ENCODE measurements around the gene KRTAP2-3.
"Not testable (repeated sequence)": the region's sequence is repeated elsewhere in the genome, so short reads cannot be mapped to it uniquely, and the experiment has no call there.

Gene KRTAP2-3

GRCh38 chr17:41052566-41052965, 7.3 kb downstream of the KRTAP2-3 start:
- TF ChIP-seq, protein P1, sequence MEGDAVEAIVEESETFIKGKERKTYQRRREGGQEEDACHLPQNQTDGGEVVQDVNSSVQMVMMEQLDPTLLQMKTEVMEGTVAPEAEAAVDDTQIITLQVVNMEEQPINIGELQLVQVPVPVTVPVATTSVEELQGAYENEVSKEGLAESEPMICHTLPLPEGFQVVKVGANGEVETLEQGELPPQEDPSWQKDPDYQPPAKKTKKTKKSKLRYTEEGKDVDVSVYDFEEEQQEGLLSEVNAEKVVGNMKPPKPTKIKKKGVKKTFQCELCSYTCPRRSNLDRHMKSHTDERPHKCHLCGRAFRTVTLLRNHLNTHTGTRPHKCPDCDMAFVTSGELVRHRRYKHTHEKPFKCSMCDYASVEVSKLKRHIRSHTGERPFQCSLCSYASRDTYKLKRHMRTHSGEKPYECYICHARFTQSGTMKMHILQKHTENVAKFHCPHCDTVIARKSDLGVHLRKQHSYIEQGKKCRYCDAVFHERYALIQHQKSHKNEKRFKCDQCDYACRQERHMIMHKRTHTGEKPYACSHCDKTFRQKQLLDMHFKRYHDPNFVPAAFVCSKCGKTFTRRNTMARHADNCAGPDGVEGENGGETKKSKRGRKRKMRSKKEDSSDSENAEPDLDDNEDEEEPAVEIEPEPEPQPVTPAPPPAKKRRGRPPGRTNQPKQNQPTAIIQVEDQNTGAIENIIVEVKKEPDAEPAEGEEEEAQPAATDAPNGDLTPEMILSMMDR (IDR thresholded peaks at IDR 0.05; ENCODE audit: low read depth, low read length, missing control alignments), result no peak
- H3K4me3 ChIP-seq (replicated peaks; ENCODE audit: low read depth, low read length), result no peak overlapping the region
- DNase-seq (ENCODE audit: extremely low read depth, low read depth), result no peak

GRCh38 chr17:41049110-41049509, 10.8 kb downstream of the KRTAP2-3 start:
- TF ChIP-seq, protein P1 (IDR thresholded peaks at IDR 0.05; ENCODE audit: low read depth, low read length, missing control alignments), result no peak
- no peak for DNase-seq (ENCODE audit: extremely low read depth, low read depth)
- H3K4me3 ChIP-seq (replicated peaks; ENCODE audit: low read depth, low read length), result no peak overlapping the region

DNA sequence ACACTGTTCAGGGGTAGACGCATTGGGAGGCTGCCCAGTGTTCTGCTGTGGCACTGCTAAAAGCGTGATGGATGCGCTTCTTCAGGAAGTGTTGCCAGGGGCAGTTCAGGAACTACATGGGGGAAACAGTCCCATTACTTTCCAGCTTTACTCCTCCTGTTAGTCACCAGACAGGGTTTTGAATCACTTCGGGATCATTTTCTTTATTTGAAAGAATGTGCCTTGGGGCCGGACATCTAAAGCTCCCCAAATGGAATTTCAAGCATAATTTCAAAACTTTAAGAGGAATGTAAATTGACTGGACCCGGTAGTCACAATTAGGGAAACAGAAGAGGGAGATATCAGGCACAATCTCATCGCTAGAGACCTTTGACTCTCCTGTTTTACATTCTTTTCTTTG, 11.5 kb downstream of the KRTAP2-3 start:
- H3K4me3 ChIP-seq (replicated peaks; ENCODE audit: low read depth, low read length), result no peak overlapping the region
- no peak for DNase-seq (ENCODE audit: extremely low read depth, low read depth)
- TF ChIP-seq, protein P1 (IDR thresholded peaks at IDR 0.05; ENCODE audit: low read depth, low read length, missing control alignments), result no peak

- DNase-seq (ENCODE audit: extremely low read depth, low read depth); H3K4me3 ChIP-seq (replicated peaks; ENCODE audit: low read depth, low read length): not testable (repeated sequence)
These were observed 13.0 kb downstream of the KRTAP2-3 start, which contains the start of gene KRTAP2-1 for GRCh38 chr17:41046735-41047465. Gene KRTAP2-1, minus strand, starts transcription at chr17:41047316. Its CDS starts 49 bp downstream, at chr17:41047267.

DNA sequence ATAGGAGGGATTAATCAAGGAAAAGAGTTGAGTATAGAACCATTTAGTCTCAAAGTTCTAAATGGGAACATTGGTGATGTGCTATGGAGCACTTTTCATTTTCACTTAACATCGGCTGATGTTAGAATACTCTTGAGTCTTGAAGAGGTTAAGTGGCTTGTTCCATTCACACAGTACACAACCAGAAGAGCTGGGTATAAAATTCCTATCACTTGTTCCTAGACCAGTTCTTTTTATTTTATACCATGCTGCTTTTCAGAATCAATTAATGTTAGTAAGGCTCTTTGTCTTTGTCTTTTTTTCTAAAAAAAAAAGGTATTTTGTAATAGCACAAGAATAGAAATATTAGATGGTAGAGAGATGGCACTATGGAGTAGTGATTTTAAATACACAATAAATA, 17.0 kb downstream of the KRTAP2-3 start:
- TF ChIP-seq, protein P1 (IDR thresholded peaks at IDR 0.05; ENCODE audit: low read depth, low read length, missing control alignments), result no peak
- no peak overlapping the region for H3K4me3 ChIP-seq (replicated peaks; ENCODE audit: low read depth, low read length)
- DNase-seq (ENCODE audit: extremely low read depth, low read depth), result no peak

DNA sequence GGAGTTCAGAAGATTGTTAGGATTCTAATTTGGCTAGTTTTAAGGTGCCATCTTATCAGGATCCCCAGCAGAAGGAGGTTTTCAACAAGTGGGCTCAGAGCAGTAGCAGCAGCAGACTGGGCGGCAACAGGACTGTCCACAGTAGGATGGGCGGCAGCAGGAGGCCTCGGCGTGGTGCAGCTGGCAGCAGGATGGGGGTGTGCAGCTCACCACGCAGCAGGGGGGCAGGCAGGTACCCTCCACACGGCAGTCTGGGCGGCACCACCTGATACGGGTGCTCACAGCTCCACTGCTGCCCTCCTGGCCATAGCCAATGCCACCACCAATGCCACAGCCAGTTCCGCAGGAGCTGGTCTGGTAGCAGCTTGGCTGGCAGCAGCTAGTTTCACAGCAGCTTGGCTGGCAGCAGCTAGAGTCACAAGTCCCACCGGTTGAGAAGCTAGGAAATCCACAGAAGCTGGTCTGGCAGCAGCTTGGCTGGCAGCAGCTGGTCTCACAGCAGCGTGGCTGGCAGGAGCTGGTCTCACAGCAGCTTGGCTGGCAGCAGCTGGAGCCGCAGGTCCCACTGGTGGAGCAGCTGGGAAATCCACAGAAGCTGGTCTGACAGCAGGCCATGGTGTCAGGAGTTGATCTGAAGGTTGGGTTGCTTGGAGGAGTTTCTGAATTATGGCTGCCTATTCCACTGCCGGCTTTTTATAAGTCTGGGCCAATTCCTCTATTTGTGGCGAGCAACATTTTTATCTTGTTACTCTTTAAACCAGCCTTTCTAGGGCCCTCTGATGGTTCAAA, 18.9 kb downstream of the KRTAP2-3 start, which contains the start of gene KRTAP1-1:
Gene KRTAP1-1, minus strand, starts transcription at position 668 of the 789 bp plus-strand sequence. Its CDS starts 53 bp downstream, at position 615.
- H3K4me3 ChIP-seq (replicated peaks; ENCODE audit: low read depth, low read length); DNase-seq (ENCODE audit: extremely low read depth, low read depth): not testable (repeated sequence)

DNA sequence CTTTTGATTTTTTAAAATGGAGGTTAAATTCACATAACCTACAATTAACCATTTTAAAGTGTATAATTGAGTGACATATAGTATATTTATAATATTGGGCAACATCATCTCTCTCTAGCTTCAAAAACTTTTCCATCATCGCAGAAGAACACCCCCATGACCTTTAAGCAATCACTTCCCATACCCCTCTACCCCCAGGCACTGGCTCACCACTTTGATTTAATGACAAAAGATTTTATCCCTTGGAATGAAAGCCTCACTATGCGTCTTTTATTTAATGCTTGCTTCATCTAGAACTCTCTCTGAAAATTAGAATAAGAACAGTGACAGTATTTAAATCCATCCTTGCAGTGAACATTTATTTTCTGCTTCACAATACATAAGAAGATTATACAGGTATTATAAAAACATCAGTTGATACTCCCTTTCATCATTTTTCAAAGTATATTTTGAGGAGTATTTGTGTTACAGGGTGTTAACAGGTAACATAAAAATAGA, 22.0 kb downstream of the KRTAP2-3 start:
- H3K4me3 ChIP-seq (replicated peaks; ENCODE audit: low read depth, low read length), result no peak overlapping the region
- TF ChIP-seq, protein P1 (IDR thresholded peaks at IDR 0.05; ENCODE audit: low read depth, low read length, missing control alignments), result no peak
- no peak for DNase-seq (ENCODE audit: extremely low read depth, low read depth)

GRCh38 chr17:41034346-41034935, 25.5 kb downstream of the KRTAP2-3 start, which contains the start of gene KRTAP1-3:
Gene KRTAP1-3, minus strand, starts transcription at chr17:41034874. Its CDS starts 53 bp downstream, at chr17:41034821.
- not testable (repeated sequence) for H3K4me3 ChIP-seq (replicated peaks; ENCODE audit: low read depth, low read length); DNase-seq (ENCODE audit: extremely low read depth, low read depth)

All from HFF-Myc (cell line).